GM12872 (cell line): Measurements from ENCODE around the gene HTRA1.

Source experiments
- TF ChIP-seq, protein P1 (sequence below): IDR thresholded peaks from 3 replicates; pipeline ENCODE4 v1.5.1; 2011; ENCODE audit warnings: low read depth, mild to moderate bottlenecking, low read length, moderate library complexity; ENCODE audit not compliant: insufficient read depth

Gene HTRA1

DNA sequence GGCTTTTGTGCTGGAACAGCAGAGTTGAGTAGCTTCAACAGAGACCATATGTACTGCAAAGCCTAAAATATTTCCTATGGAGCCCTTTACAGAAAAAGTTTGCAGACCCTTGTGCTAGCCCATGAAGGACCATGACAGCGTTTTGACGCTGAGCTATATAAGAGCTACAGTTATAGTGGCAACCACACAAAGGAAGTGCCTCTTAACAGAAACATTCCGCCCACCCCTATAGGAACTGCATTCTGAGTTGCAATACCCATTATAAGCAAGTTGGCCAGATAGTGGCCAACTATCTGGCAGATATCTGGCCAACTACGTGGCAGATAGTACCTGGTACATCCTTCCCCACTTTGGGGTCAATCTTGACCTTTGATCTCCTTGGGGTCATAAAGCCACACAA is 51.7 kb downstream of the HTRA1 start:
- TF ChIP-seq, protein P1, sequence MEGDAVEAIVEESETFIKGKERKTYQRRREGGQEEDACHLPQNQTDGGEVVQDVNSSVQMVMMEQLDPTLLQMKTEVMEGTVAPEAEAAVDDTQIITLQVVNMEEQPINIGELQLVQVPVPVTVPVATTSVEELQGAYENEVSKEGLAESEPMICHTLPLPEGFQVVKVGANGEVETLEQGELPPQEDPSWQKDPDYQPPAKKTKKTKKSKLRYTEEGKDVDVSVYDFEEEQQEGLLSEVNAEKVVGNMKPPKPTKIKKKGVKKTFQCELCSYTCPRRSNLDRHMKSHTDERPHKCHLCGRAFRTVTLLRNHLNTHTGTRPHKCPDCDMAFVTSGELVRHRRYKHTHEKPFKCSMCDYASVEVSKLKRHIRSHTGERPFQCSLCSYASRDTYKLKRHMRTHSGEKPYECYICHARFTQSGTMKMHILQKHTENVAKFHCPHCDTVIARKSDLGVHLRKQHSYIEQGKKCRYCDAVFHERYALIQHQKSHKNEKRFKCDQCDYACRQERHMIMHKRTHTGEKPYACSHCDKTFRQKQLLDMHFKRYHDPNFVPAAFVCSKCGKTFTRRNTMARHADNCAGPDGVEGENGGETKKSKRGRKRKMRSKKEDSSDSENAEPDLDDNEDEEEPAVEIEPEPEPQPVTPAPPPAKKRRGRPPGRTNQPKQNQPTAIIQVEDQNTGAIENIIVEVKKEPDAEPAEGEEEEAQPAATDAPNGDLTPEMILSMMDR: no peak

DNA sequence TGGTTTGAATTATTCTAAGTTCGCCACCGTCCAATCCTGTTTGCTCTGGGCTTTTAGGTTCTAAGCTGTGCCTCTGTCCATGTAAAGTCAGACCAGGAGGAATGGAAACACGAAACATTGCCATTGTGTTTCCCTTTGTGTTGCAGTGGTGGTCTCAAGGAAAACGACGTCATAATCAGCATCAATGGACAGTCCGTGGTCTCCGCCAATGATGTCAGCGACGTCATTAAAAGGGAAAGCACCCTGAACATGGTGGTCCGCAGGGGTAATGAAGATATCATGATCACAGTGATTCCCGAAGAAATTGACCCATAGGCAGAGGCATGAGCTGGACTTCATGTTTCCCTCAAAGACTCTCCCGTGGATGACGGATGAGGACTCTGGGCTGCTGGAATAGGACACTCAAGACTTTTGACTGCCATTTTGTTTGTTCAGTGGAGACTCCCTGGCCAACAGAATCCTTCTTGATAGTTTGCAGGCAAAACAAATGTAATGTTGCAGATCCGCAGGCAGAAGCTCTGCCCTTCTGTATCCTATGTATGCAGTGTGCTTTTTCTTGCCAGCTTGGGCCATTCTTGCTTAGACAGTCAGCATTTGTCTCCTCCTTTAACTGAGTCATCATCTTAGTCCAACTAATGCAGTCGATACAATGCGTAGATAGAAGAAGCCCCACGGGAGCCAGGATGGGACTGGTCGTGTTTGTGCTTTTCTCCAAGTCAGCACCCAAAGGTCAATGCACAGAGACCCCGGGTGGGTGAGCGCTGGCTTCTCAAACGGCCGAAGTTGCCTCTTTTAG is 52.9 kb downstream of the HTRA1 start:
- TF ChIP-seq, protein P1: no peak

DNA sequence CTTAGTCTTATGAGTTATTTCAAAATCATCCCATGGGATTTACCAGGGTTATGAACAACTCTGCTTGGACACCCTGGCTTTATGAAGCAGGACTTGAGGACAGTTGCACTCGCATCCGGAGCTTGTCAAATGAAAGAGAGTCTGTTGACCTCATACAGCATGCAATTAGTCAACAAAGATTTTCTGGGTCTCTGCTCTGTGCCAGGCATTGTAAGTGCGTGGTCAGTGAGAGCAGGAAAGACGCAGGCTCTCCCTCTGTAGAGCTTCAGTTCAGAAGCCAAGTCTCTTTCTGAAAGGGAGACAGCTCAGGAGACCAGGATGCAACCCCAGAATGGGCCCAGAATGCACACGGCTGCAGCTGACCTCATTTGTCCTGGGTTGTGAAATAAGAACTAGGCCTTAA is 53.7 kb downstream of the HTRA1 start:
- TF ChIP-seq, protein P1: no peak

DNA sequence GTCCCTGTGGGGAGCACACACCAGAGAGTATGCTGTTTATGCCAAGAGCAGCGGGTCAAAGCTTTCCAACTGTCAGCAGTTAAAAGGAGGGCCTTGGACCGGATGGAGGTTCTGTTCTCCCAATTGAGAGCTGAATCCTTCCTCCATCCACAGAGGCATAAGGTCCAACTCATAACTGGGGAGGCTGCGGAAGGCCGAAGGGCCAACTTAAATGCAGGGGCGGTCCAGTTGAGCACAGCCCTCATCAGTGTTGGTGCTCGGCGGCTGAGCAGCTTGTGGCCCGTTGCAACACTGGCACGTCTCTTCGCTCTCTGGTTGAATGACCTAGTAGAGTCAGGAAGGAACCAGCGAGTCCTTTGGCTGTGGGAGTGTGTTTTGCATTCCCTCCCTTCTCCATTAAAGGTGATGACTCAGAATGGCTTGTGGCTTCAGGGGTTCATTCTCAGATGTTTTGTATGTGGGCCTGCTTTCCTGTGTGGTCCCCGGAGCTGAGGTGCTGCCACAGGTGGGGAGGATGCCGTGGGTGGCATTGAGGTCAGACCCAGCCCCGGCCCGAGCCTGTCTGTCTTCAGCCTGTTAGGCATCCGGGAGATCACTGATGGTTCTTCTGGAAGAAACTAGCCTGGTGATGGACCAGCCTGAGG is 54.4 kb downstream of the HTRA1 start:
- TF ChIP-seq, protein P1: no peak

DNA sequence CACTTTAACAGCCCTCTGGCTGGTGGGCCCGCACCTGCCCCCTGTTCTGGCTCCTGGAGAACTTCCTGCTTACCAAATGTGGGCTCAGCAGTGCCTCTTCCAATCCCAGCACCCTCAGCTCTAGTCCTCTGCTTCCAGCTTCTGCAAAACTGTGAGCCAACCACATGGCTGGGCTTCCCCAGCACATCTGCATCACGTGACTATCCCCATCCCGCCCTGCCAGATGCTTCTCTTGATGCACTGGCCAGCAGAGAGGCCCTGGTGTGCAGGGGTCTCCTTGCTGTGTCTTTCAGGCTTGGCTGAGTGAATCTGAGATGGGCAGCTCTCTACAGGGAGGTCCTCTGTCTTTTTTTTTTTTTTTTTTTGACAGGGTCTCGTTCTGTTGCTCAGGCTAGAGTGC is 55.4 kb downstream of the HTRA1 start:
- TF ChIP-seq, protein P1: no peak

DNA sequence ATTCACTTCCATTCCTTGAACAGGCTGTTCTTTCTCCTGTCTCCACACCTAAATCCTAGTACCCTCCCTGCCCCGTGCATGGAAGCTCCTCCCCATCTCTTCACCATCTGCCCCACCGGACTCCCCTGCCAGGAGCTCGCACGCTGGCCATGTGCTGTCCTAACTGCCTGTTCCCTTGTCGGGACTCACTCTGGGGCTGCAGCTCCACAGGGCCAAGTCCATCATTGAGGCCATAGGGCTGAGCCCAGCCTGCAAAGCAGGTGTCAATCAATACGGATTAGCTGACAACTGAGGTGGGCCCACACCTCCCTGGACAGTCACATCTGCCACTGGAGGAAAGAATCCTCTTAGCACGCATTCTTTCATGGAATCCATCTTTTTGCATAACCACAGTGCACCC is 57.8 kb downstream of the HTRA1 start:
- TF ChIP-seq, protein P1: no peak

DNA sequence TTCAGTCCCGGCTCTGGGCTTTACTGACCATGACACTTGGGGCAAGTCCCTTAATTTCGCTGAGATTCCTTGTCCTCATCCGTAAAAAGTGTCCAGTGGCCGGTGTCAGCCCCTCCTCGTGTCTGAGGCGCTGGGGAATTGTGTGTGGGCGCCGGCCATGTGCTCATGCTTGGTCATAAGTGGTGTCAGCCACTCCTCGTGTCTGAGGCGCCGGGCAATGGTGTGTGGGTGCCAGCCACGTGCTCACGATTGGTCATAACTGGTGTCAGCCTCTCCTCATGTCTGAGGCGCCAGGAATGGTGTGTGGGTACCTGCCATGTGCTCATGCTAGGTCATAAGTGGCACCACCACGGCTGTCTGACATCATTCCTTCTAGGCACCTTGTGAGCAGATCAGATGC is 58.5 kb downstream of the HTRA1 start:
- TF ChIP-seq, protein P1: no peak
